WTC11 (cell line): ENCODE measurements around the gene CACNA1C. TPM values are rescaled to one million over a fixed set of nuclear protein-coding genes. Genes with fewer than 3 reads are reported as not detected.

ENCODE experiments used
- ATAC-seq: fragments of 200-7000 bp; cut with Tn5 transposase; 2 replicates; pipeline ENCODE4 v1.10.0; 2021; ENCODE audit warnings: mild to moderate bottlenecking, moderate library complexity
- CTCF ChIA-PET: fragments of 300-600 bp; sonication (Branson Sonifier 250); formaldehyde crosslinking; loops from one replicate; lab custom pipeline; 2021; ENCODE audit warnings: antibody characterized with exemption; lab: Charles Lee
- POLR2A ChIA-PET: fragments of 350-600 bp; sonication (Branson Sonifier 250); formaldehyde crosslinking; loops from one replicate; lab custom pipeline; 2021; ENCODE audit warnings: antibody characterized with exemption; lab: Charles Lee
- DNase-seq: peaks from one replicate; pipeline ENCODE4 v3.0.0; 2021; ENCODE audit warnings: low spot score
- H3K27ac Mint-ChIP-seq: 2 replicates; pipeline ENCODE4 v1.8.0; 2021; ENCODE audit warnings: mixed read lengths
- H3K27me3 Mint-ChIP-seq: 2 replicates; pipeline ENCODE4 v1.8.0; 2021; ENCODE audit warnings: low read depth, mild to moderate bottlenecking, moderate library complexity, mixed read lengths
- H3K36me3 Mint-ChIP-seq: 2 replicates; pipeline ENCODE4 v1.8.0; 2021; ENCODE audit warnings: mixed read lengths
- H3K4me1 Mint-ChIP-seq: 2 replicates; pipeline ENCODE4 v1.8.0; 2022; ENCODE audit warnings: mixed read lengths
- H3K4me3 Mint-ChIP-seq: 2 replicates; pipeline ENCODE4 v1.8.0; 2021; ENCODE audit warnings: mild to moderate bottlenecking, moderate library complexity, mixed read lengths
- H3K9me3 Mint-ChIP-seq: 2 replicates; pipeline ENCODE4 v1.8.0; 2021; ENCODE audit warnings: mixed read lengths
- AFF4 ChIP-seq: sonication (generic); formaldehyde crosslinking; IDR thresholded peaks from 2 replicates; pipeline ENCODE4 v1.8.1; 2023; ENCODE audit warnings: mild to moderate bottlenecking, missing genetic modification reagents, borderline replicate concordance
- ATF1 ChIP-seq: sonication (generic); formaldehyde crosslinking; IDR thresholded peaks from 2 replicates; pipeline ENCODE4 v1.8.1; 2023; ENCODE audit warnings: mild to moderate bottlenecking, moderate library complexity, missing genetic modification reagents
- ATF3 ChIP-seq: sonication (generic); formaldehyde crosslinking; conservative IDR thresholded peaks from 2 replicates; pipeline ENCODE4 v1.8.1; 2022; ENCODE audit warnings: mild to moderate bottlenecking, missing genetic modification reagents
- E2F5 ChIP-seq: sonication (generic); formaldehyde crosslinking; IDR thresholded peaks from 2 replicates; pipeline ENCODE4 v1.8.1; 2022; ENCODE audit warnings: mild to moderate bottlenecking, moderate library complexity, missing genetic modification reagents
- ETV6 ChIP-seq: sonication (generic); formaldehyde crosslinking; IDR thresholded peaks from 2 replicates; pipeline ENCODE4 v1.8.1; 2022; ENCODE audit warnings: mild to moderate bottlenecking, missing genetic modification reagents
- FOXP4 ChIP-seq: sonication (generic); formaldehyde crosslinking; IDR thresholded peaks from 2 replicates; pipeline ENCODE4 v1.8.0; 2022; ENCODE audit warnings: mild to moderate bottlenecking, missing genetic modification reagents
- IRF1 ChIP-seq: sonication (generic); formaldehyde crosslinking; IDR thresholded peaks from 2 replicates; pipeline ENCODE4 v1.8.0; 2023; ENCODE audit warnings: missing genetic modification reagents
- KAT7 ChIP-seq: sonication (generic); formaldehyde crosslinking; IDR thresholded peaks from 2 replicates; pipeline ENCODE4 v1.8.1; 2023; ENCODE audit warnings: missing genetic modification reagents, mild to moderate bottlenecking, borderline replicate concordance
- SMAD3 ChIP-seq: sonication (generic); formaldehyde crosslinking; IDR thresholded peaks from 2 replicates; pipeline ENCODE4 v1.8.0; 2022; ENCODE audit warnings: missing genetic modification reagents, mild to moderate bottlenecking, borderline replicate concordance
- USF1 ChIP-seq: sonication (generic); formaldehyde crosslinking; IDR thresholded peaks from 2 replicates; pipeline ENCODE4 v1.8.0; 2022; ENCODE audit warnings: mild to moderate bottlenecking, missing genetic modification reagents
- ZNF263 ChIP-seq: sonication (generic); formaldehyde crosslinking; IDR thresholded peaks from 2 replicates; pipeline ENCODE4 v1.8.1; 2022; ENCODE audit warnings: low read depth, mild to moderate bottlenecking, moderate library complexity, missing genetic modification reagents
- ZNF281 ChIP-seq: sonication (generic); formaldehyde crosslinking; IDR thresholded peaks from 2 replicates; pipeline ENCODE4 v1.8.0; 2023; ENCODE audit warnings: mild to moderate bottlenecking, missing genetic modification reagents
- ZNF317 ChIP-seq: sonication (generic); formaldehyde crosslinking; IDR thresholded peaks from 2 replicates; pipeline ENCODE4 v1.8.1; 2023; ENCODE audit warnings: low read depth, mild to moderate bottlenecking, moderate library complexity, missing genetic modification reagents, borderline replicate concordance
- ZNF425 ChIP-seq: fragments of 250-450 bp; sonication (Bioruptor Pico); conservative IDR thresholded peaks from 2 replicates; pipeline ENCODE4 v1.9.0; 2021; ENCODE audit warnings: mild to moderate bottlenecking
- ZNF512 ChIP-seq: sonication (generic); formaldehyde crosslinking; IDR thresholded peaks from 2 replicates; pipeline ENCODE4 v1.8.1; 2022; ENCODE audit warnings: missing genetic modification reagents, borderline replicate concordance
- ZNF671 ChIP-seq: fragments of 250-450 bp; sonication (Bioruptor Pico); IDR thresholded peaks from 2 replicates; pipeline ENCODE4 v1.8.0; 2021; ENCODE audit warnings: mild to moderate bottlenecking
- ZSCAN18 ChIP-seq: fragments of 250-450 bp; sonication (Bioruptor Pico); IDR thresholded peaks from 2 replicates; pipeline ENCODE4 v2.1.2; 2022; ENCODE audit warnings: mild to moderate bottlenecking, moderate library complexity
- total RNA-seq: library from RNA; stranded (reverse); gene quantifications from 3 replicates; pipeline ENCODE4 v1.2.3, GENCODE V29; 2021

Gene CACNA1C
- total RNA-seq, 1 experiment from 2014 or later = 1.7 TPM

- no peak for TF ChIP-seq ZNF281 (CRISPR knock-in tag)
- no peak for TF ChIP-seq USF1 (CRISPR knock-in tag)
- no peak for TF ChIP-seq ATF3 (CRISPR knock-in tag)
- no peak for TF ChIP-seq ZNF425 (CRISPR knock-in tag)
- no peak for TF ChIP-seq ZNF512 (CRISPR knock-in tag)
- TF ChIP-seq E2F5 (CRISPR knock-in tag) = no peak
- TF ChIP-seq ZSCAN18 = no peak
Measured at GRCh38 chr12:2432856-2433255, 380.1 kb downstream of the CACNA1C start (continued).

GRCh38 chr12:2435511-2435910 is 382.7 kb downstream of the CACNA1C start:
- Mint-ChIP-seq H3K27ac (no peak overlapping the region; the same call in 1 of the 2 replicates), H3K9me3 (peaks cover 16% of the 10 kb centered on the region), H3K4me3 (no peak overlapping the region), H3K4me1 (no peaks in the 10 kb centered on the region), H3K36me3 (no peaks in the 10 kb centered on the region), H3K27me3 (no peaks in the 10 kb centered on the region; the same call in 1 of the 2 replicates)
- ChIA-PET CTCF (no interaction called here), POLR2A (no interaction called here)
- DNase-seq = no peak
- no peak for ATAC-seq
- TF ChIP-seq ETV6 (CRISPR knock-in tag) (no peak), KAT7 (CRISPR knock-in tag) (no peak), SMAD3 (no peak), ZNF263 (CRISPR knock-in tag) (no peak), AFF4 (CRISPR knock-in tag) (no peak), FOXP4 (no peak), ZNF671 (no peak), IRF1 (CRISPR knock-in tag) (no peak), ZNF317 (CRISPR knock-in tag) (no peak), ATF1 (CRISPR knock-in tag) (no peak)
